ENCODE data around the gene SMARCA4.
"Not testable (repeated sequence)": the region's sequence is repeated elsewhere in the genome, so short reads cannot be mapped to it uniquely, and the experiment has no call there.

SMARCA4 gene

GRCh38 chr19:11078893-11079292, 118.1 kb downstream of the SMARCA4 start:
- DNase-seq = no peak

- DNase-seq = no peak
Measured at GRCh38 chr19:11079999-11080398, 119.2 kb downstream of the SMARCA4 start.

- DNase-seq = no peak
Measured at GRCh38 chr19:11087870-11088505, 127.2 kb downstream of the SMARCA4 start.

- DNase-seq = no peak
Measured at GRCh38 chr19:11088506-11089253, 127.8 kb downstream of the SMARCA4 start.

GRCh38 chr19:11089254-11090013, 128.6 kb downstream of the SMARCA4 start, which contains the start of gene LDLR:
Gene LDLR (plus strand): TSS chr19:11089463. CDS start chr19:11089549, 86 bp downstream.
- peak; percentile 88 for DNase-seq

GRCh38 chr19:11090014-11090263, 129.1 kb downstream of the SMARCA4 start:
- not testable (repeated sequence) for DNase-seq

- peak; percentile 85 for DNase-seq
Measured at GRCh38 chr19:11090264-11090996, 129.6 kb downstream of the SMARCA4 start.

- no peak for DNase-seq
Measured at GRCh38 chr19:11090997-11091702, 130.3 kb downstream of the SMARCA4 start.

- no peak for DNase-seq
Measured at GRCh38 chr19:11091703-11092153, 130.9 kb downstream of the SMARCA4 start.

GRCh38 chr19:11092181-11092538, 131.3 kb downstream of the SMARCA4 start:
- no peak for DNase-seq

- DNase-seq = no peak
Measured at GRCh38 chr19:11093689-11094238, 132.9 kb downstream of the SMARCA4 start.

GRCh38 chr19:11094520-11094894, 133.7 kb downstream of the SMARCA4 start:
- no peak for DNase-seq

- DNase-seq = no peak
Measured at GRCh38 chr19:11096210-11096841, 135.5 kb downstream of the SMARCA4 start.

- DNase-seq = not testable (repeated sequence)
Measured at GRCh38 chr19:11097367-11097766, 136.5 kb downstream of the SMARCA4 start.

- no peak for DNase-seq
Measured at GRCh38 chr19:11098327-11098726, 137.5 kb downstream of the SMARCA4 start.

GRCh38 chr19:11098861-11099260, 138.0 kb downstream of the SMARCA4 start:
- no peak for DNase-seq

GRCh38 chr19:11100049-11100448, 139.2 kb downstream of the SMARCA4 start:
- no peak for DNase-seq

GRCh38 chr19:11101057-11101456, 140.2 kb downstream of the SMARCA4 start:
- no peak for DNase-seq

- DNase-seq = no peak
Measured at GRCh38 chr19:11102944-11103343, 142.1 kb downstream of the SMARCA4 start.

GRCh38 chr19:11103667-11104066, 142.8 kb downstream of the SMARCA4 start:
- not testable (repeated sequence) for DNase-seq

GRCh38 chr19:11105014-11105636, 144.3 kb downstream of the SMARCA4 start:
- DNase-seq = no peak

All from DMS 273 treated with DMSO at 0.1 percent for 48 hours (cell line).